DMS153 treated with DMSO at 0.1 percent for 48 hours (cell line): ENCODE data around the gene NEUROG1.

Experiments used
- DNase-seq: peaks from one replicate; lab custom pipeline; 2025; ENCODE audit not compliant: unreplicated experiment; lab: John Stamatoyannopoulos, UW

The NEUROG1 gene, protein sequence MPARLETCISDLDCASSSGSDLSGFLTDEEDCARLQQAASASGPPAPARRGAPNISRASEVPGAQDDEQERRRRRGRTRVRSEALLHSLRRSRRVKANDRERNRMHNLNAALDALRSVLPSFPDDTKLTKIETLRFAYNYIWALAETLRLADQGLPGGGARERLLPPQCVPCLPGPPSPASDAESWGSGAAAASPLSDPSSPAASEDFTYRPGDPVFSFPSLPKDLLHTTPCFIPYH

GRCh38 chr5:135535820-135536801 lies at the start of gene NEUROG1:
Gene NEUROG1 (minus strand): TSS chr5:135535964. CDS start chr5:135535690, 274 bp downstream.
- DNase-seq: peak; percentile 1

- no peak for DNase-seq
Observed at GRCh38 chr5:135584918-135585317, 49.2 kb upstream of the NEUROG1 start.

DNA sequence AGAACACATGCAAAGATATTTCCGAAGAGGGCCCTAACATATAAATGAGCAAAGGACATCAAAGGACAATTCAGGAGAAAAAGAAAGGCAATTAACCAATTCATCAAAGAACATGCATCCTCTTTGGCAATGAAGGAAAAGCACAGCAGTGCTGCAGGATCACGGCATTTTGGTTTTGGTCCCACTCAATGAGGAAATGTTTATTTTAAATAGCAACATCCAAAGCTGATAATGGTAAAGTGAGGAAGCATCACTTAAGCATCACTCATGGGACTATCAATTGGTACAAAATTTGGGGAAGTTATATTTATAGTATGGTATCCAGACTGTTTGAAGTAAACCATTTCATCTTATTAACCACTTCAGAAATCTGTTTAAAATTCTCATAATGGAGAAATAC lies 48.5 kb upstream of the NEUROG1 start:
- DNase-seq: no peak

GRCh38 chr5:135582099-135582781 lies 46.5 kb upstream of the NEUROG1 start:
- no peak for DNase-seq

GRCh38 chr5:135578685-135579341 lies 43.0 kb upstream of the NEUROG1 start, which contains the start of gene CXCL14:
Gene CXCL14 (minus strand): TSS chr5:135578991. CDS start chr5:135578778, 213 bp downstream.
- DNase-seq: no peak

- DNase-seq: no peak
Observed at GRCh38 chr5:135578305-135578684, 42.5 kb upstream of the NEUROG1 start.

GRCh38 chr5:135577421-135577820 lies 41.7 kb upstream of the NEUROG1 start:
- DNase-seq: no peak

GRCh38 chr5:135576075-135576599 lies 40.4 kb upstream of the NEUROG1 start:
- DNase-seq: no peak

DNA sequence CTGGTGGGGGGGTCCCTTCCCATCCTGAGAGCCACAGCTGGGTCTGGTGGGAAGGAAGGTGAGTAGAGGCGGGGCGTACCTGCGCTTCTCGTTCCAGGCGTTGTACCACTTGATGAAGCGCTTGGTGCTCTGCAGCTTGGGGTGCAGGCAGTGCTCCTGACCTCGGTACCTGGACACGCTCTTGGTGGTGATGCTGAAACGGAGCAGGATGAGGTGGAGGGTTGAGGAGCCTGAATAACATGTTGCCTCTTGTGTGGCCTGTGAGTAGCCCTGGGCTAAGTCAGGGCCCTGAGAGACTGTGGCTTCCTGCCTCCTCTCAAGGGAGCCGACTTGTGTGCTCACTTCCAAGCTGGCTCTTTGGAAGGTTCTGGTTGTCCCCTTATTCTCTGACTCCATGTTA lies 38.7 kb upstream of the NEUROG1 start:
- DNase-seq: no peak

DNA sequence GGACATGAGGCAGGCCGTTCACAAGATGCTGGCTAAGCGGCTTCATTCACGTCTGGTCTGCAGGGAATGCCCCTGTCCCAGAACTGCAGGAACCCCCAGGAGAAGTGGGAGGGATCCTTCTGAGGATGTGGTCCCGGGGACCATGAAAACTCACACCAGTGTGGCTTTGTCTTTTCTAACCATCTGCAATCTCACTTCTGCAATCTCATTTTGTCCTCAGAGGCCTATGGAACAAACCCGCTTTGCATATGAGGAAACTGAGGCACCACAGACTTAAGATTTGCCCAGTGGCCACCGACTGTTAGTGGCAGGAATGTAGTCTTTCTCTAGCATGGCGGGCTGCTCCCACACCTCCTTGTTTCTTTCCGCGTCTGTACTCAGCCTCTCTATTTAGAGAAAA lies 36.1 kb upstream of the NEUROG1 start:
- no peak for DNase-seq

DNA sequence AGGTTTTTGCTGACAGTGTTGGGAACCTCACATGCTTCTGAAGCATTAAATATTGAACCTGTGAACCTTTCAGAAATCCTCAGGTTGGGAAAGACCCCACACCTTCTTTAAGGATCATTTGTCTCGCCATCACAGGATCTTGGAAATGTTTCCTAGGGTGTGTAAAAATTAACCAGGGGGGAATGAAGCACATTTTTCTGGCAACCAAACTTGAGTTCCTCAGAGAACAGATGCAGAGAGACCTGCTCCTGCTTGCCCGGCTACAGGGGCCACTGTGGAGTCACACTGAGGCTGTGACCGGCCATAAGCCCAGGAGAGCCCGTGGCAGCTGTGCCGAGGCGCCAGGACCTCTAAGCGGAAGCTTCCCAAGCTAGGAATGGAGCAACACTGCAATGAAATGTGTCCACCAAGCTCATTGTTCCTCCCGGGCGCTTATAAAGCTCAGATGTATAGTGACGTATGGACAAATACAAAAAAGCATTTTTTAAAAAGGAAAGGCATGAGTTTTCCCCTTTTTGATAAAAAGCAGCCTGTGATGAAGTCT lies 35.4 kb upstream of the NEUROG1 start:
- DNase-seq: no peak

DNA sequence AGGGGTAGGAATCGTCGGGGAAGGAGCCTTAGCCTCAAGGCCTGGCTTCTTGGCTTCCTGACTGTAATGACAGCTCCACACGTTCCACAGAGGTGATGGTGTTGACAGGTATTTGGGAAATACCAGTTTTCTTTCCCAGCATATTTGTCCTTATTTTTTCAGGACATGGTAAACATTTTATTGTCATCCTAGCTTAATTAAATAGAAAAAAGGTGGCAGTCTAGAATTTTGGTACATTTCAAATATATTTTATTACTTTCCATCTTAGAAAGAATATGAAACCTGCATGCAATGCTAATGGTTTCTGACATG lies 34.6 kb upstream of the NEUROG1 start:
- DNase-seq: no peak

- DNase-seq: no peak
Observed at GRCh38 chr5:135569755-135570452, 34.1 kb upstream of the NEUROG1 start.

- no peak for DNase-seq
Observed at GRCh38 chr5:135568923-135569360, 33.2 kb upstream of the NEUROG1 start.

DNA sequence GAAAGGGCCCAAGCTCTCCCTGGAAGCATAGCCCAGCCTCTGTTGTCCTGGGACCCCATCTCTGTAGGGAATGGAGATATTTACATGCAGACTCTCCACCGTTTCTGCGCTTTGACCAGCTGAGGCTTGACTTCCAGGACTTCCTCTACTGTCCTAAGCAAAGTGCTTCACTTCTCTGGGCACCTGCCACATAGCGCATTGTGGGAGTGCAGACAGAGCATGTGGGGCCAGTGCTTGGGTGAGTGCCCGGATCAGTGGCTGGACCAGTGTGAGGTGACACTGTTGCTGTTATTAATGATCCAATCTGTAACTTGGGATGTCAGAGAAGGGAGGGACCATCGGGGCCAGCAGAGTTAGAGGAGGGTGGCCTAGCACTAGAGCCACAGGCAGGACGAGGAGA lies 32.5 kb upstream of the NEUROG1 start:
- DNase-seq: no peak

GRCh38 chr5:135567661-135568060 lies 31.9 kb upstream of the NEUROG1 start:
- no peak for DNase-seq

- DNase-seq: no peak
Observed at GRCh38 chr5:135566422-135567400, 30.9 kb upstream of the NEUROG1 start.

DNA sequence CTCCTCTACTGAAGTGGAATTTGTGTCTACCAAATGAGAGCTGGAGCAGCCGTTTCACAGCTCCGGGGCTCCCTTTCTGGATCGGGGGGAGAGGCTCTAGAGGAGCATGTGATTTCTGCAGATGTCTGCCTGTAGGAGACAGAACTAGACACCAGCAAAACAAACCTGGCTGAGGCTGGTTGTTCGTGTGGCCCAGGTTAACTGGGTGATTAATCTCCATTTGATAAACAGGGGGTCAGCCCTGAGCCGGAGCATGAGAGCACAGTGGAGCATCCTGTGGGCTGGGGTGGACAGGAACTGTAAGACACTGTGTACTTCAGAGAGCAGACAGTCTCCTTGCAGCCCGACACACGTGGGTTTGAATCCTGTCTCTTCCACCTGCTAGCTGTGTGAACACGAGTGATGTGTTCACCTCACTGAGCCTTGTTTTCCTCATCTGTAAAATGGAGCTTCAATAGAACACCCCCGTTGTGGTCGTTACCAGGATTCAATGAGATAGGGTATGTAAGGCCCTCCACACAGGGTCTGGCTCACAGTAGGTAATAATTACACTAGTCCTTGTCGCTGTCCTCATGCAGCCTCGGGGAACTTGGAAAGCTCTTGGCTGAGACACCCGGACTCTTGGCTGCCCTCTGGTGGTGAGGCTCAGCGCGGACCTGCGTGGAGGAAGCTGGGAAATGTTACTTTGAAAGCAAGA lies 30.1 kb upstream of the NEUROG1 start:
- peak; percentile 21 for DNase-seq
